Measurements from ENCODE around the gene PARVB. TPM values are rescaled to one million over a fixed set of nuclear protein-coding genes. Genes with fewer than 3 reads are reported as not detected.

The PARVB gene
- total RNA-seq, 1 donor from 2014 or later = 22.1 TPM

DNA sequence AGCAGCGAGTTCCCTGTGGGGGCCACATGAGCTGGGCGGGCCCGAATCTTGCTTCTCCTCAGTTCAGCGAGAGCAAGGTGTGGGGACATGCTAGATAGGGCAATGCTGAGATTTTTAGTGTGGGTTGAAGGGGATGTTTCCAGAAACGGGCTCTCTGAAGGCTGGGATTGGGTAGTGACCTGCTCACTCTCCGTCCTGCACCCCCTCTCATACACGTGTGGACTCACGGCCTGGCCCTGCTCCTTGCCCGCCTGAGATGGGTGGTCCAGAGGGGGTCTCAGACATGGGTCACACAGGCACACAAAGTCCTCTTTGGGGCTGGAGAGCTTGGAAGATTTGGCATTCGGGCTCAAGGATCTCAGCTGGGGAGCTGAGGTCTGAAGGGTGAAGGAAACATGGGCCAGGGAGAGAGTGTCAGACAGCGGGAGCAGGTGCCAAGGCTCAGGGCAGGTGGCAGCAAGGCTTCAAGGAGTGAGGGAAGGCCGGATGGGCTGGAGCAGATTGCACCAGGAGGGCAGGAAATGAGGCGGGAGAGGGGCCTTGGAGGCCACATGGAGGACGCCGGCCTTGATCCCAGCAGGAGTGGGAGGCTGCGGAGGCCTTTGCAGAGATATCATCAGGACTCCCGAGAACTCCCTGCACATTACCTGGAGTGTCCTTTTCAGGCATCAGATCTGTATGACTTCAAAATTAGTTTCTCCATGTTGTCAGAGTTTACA lies 74.1 kb downstream of the PARVB start:
- TF ChIP-seq, protein P1, sequence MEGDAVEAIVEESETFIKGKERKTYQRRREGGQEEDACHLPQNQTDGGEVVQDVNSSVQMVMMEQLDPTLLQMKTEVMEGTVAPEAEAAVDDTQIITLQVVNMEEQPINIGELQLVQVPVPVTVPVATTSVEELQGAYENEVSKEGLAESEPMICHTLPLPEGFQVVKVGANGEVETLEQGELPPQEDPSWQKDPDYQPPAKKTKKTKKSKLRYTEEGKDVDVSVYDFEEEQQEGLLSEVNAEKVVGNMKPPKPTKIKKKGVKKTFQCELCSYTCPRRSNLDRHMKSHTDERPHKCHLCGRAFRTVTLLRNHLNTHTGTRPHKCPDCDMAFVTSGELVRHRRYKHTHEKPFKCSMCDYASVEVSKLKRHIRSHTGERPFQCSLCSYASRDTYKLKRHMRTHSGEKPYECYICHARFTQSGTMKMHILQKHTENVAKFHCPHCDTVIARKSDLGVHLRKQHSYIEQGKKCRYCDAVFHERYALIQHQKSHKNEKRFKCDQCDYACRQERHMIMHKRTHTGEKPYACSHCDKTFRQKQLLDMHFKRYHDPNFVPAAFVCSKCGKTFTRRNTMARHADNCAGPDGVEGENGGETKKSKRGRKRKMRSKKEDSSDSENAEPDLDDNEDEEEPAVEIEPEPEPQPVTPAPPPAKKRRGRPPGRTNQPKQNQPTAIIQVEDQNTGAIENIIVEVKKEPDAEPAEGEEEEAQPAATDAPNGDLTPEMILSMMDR (IDR thresholded peaks at IDR 0.05; ENCODE audit: unreplicated experiment) = no peak
- no peaks in the 10 kb centered on the region for H3K9me3 Mint-ChIP-seq
- no peak overlapping the region for H3K27ac Mint-ChIP-seq
- H3K4me1 Mint-ChIP-seq = no peaks in the 10 kb centered on the region
- no peak for DNase-seq (ENCODE audit: low spot score in 2 of 2, unreplicated experiment in 2 of 2)
- peaks cover 7% of the 10 kb centered on the region for H3K36me3 Mint-ChIP-seq
- no peak overlapping the region for H3K4me3 Mint-ChIP-seq
- H3K27me3 Mint-ChIP-seq (ENCODE audit: low read depth) = peaks cover 2% of the 10 kb centered on the region

DNA sequence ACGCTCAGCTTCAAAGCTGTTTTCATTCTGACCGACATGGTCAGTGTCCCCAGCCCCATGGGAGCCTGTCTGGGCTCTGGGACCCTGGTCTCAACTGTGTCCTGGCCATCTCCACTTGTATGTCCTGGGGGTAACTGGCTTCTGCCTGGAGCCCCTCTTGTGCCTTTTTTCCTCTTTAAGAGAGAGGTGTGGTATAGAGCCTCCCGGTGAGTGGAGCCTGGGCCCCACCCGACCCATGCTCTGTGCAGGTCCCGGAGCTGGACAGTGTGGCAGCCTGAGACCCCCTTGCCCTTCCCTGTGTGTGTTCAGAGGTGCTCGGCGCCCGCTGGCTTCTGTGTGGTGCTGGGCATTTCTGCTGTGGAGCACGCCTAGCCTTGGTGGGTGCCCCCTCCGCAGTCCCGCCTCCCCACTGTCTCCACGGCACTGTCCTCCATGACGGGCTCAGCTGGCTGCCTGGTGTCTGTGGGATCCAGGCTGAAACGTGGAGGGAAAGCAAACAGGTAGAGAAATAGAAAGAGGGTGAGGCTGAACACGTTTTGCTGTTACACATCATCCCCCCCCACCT lies 74.9 kb downstream of the PARVB start:
- DNase-seq (ENCODE audit: low spot score in 2 of 2, unreplicated experiment in 2 of 2) = no peak
- H3K4me1 Mint-ChIP-seq = no peaks in the 10 kb centered on the region
- no peak overlapping the region for H3K4me3 Mint-ChIP-seq
- H3K27ac Mint-ChIP-seq = no peak overlapping the region
- peaks cover 7% of the 10 kb centered on the region for H3K36me3 Mint-ChIP-seq
- TF ChIP-seq, protein P1 (IDR thresholded peaks at IDR 0.05; ENCODE audit: unreplicated experiment) = no peak
- H3K9me3 Mint-ChIP-seq = no peaks in the 10 kb centered on the region
- peaks cover 2% of the 10 kb centered on the region for H3K27me3 Mint-ChIP-seq (ENCODE audit: low read depth)

GRCh38 chr22:44099696-44100095 lies 75.6 kb downstream of the PARVB start:
- Mint-ChIP-seq H3K36me3 (peaks cover 7% of the 10 kb centered on the region), H3K27ac (no peak overlapping the region), H3K9me3 (no peaks in the 10 kb centered on the region), H3K4me1 (no peaks in the 10 kb centered on the region), H3K4me3 (no peak overlapping the region), H3K27me3 (ENCODE audit: low read depth) (peaks cover 2% of the 10 kb centered on the region)
- TF ChIP-seq, protein P1 (IDR thresholded peaks at IDR 0.05; ENCODE audit: unreplicated experiment) = no peak
- DNase-seq (ENCODE audit: low spot score in 2 of 2, unreplicated experiment in 2 of 2) = no peak

DNA sequence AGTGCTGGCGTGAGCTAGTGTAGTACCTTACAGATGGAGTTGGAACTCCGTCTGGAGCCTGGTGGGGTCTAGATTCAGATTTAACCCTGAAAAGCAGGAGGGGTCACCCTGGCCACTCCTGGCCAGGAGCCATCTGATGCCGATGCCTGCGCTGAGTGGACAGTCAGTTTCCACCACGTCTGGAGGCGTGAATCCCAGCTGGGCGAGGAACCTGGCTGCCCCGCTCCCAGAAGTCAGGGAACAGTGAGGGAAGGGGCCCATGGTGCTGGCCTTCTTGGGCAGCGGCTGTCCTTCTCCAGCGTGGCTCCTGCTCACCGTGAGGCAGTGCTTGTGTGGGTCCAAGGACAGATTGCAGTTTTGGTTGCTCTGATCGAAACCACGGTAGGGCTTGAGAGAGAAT lies 76.3 kb downstream of the PARVB start:
- no peaks in the 10 kb centered on the region for H3K4me1 Mint-ChIP-seq
- DNase-seq (ENCODE audit: low spot score in 2 of 2, unreplicated experiment in 2 of 2) = no peak
- H3K36me3 Mint-ChIP-seq = peaks cover 8% of the 10 kb centered on the region
- no peaks in the 10 kb centered on the region for H3K9me3 Mint-ChIP-seq
- no peak overlapping the region for H3K27ac Mint-ChIP-seq
- peaks cover 2% of the 10 kb centered on the region for H3K27me3 Mint-ChIP-seq (ENCODE audit: low read depth)
- TF ChIP-seq, protein P1 (IDR thresholded peaks at IDR 0.05; ENCODE audit: unreplicated experiment) = no peak
- no peak overlapping the region for H3K4me3 Mint-ChIP-seq

GRCh38 chr22:44102121-44102520 lies 78.0 kb downstream of the PARVB start:
- H3K27me3 Mint-ChIP-seq (ENCODE audit: low read depth) = peaks cover 2% of the 10 kb centered on the region
- H3K4me3 Mint-ChIP-seq = no peak overlapping the region
- no peaks in the 10 kb centered on the region for H3K4me1 Mint-ChIP-seq
- H3K27ac Mint-ChIP-seq = no peak overlapping the region
- DNase-seq (ENCODE audit: low spot score in 2 of 2, unreplicated experiment in 2 of 2) = no peak
- H3K9me3 Mint-ChIP-seq = no peaks in the 10 kb centered on the region
- TF ChIP-seq, protein P1 (IDR thresholded peaks at IDR 0.05; ENCODE audit: unreplicated experiment) = no peak
- H3K36me3 Mint-ChIP-seq = peaks cover 10% of the 10 kb centered on the region
